ENCODE results near the gene SBF2. TPM values are rescaled to one million over a fixed set of nuclear protein-coding genes. Genes with fewer than 3 reads are reported as not detected.
"Not testable (repeated sequence)": the region's sequence is repeated elsewhere in the genome, so short reads cannot be mapped to it uniquely, and the experiment has no call there.

The SBF2 gene
- total RNA-seq, 2 experiments from 2014 or later, result 6.0 to 6.1 TPM

GRCh38 chr11:10231803-10232202, 62.2 kb downstream of the SBF2 start:
- H3K4me1 Mint-ChIP-seq, result not testable (repeated sequence)

GRCh38 chr11:10225553-10225952, 68.5 kb downstream of the SBF2 start:
- no peaks in the 10 kb centered on the region for H3K36me3 Mint-ChIP-seq
- peaks cover 7% of the 10 kb centered on the region for H3K9me3 Mint-ChIP-seq
- no peak overlapping the region for H3K4me3 Mint-ChIP-seq
- no peak overlapping the region for H3K27ac Mint-ChIP-seq
- no peaks in the 10 kb centered on the region for H3K4me1 Mint-ChIP-seq
- no peaks in the 10 kb centered on the region for H3K27me3 Mint-ChIP-seq
- DNase-seq, result no peak

More at GRCh38 chr11:10231803-10232202, 62.2 kb downstream of the SBF2 start:
- not testable (repeated sequence) for H3K9me3 Mint-ChIP-seq, DNase-seq, H3K27me3 Mint-ChIP-seq, H3K36me3 Mint-ChIP-seq, H3K27ac Mint-ChIP-seq, H3K4me3 Mint-ChIP-seq

- Mint-ChIP-seq H3K4me3 (no peak overlapping the region), H3K27ac (no peak overlapping the region), H3K36me3 (no peaks in the 10 kb centered on the region), H3K9me3 (peaks cover 4% of the 10 kb centered on the region), H3K4me1 (peaks cover 1% of the 10 kb centered on the region), H3K27me3 (no peaks in the 10 kb centered on the region)
- no peak for DNase-seq
Measured at GRCh38 chr11:10222399-10222798, 71.6 kb downstream of the SBF2 start.

GRCh38 chr11:10221342-10221741, 72.7 kb downstream of the SBF2 start:
- Mint-ChIP-seq H3K36me3 (no peaks in the 10 kb centered on the region), H3K4me1 (peaks cover 1% of the 10 kb centered on the region), H3K27ac (no peak overlapping the region), H3K4me3 (no peak overlapping the region), H3K9me3 (peaks cover 4% of the 10 kb centered on the region), H3K27me3 (no peaks in the 10 kb centered on the region)
- DNase-seq, result no peak

- no peaks in the 10 kb centered on the region for H3K9me3 Mint-ChIP-seq
- H3K36me3 Mint-ChIP-seq, result no peaks in the 10 kb centered on the region
- H3K4me1 Mint-ChIP-seq, result no peaks in the 10 kb centered on the region
- no peaks in the 10 kb centered on the region for H3K27me3 Mint-ChIP-seq
- H3K27ac Mint-ChIP-seq, result no peak overlapping the region
- DNase-seq, result no peak
- no peak overlapping the region for H3K4me3 Mint-ChIP-seq
Measured at GRCh38 chr11:10211470-10211869, 82.5 kb downstream of the SBF2 start.

GRCh38 chr11:10209326-10209725, 84.7 kb downstream of the SBF2 start:
- Mint-ChIP-seq H3K36me3 (peaks cover 2% of the 10 kb centered on the region), H3K27ac (no peak overlapping the region), H3K4me1 (no peaks in the 10 kb centered on the region), H3K9me3 (peaks cover 3% of the 10 kb centered on the region), H3K4me3 (no peak overlapping the region), H3K27me3 (no peaks in the 10 kb centered on the region)
- no peak for DNase-seq

- Mint-ChIP-seq H3K4me3 (no peak overlapping the region), H3K4me1 (no peaks in the 10 kb centered on the region), H3K27ac (no peak overlapping the region), H3K27me3 (no peaks in the 10 kb centered on the region), H3K9me3 (peaks cover 8% of the 10 kb centered on the region), H3K36me3 (peaks cover 3% of the 10 kb centered on the region)
- DNase-seq, result no peak
Measured at GRCh38 chr11:10208131-10208575, 85.9 kb downstream of the SBF2 start.

- no peak overlapping the region for H3K4me3 Mint-ChIP-seq
- no peak overlapping the region for H3K27ac Mint-ChIP-seq
- H3K9me3 Mint-ChIP-seq, result peaks cover 12% of the 10 kb centered on the region
- H3K27me3 Mint-ChIP-seq, result no peaks in the 10 kb centered on the region
- DNase-seq, result no peak
- peaks cover 10% of the 10 kb centered on the region for H3K36me3 Mint-ChIP-seq
- no peaks in the 10 kb centered on the region for H3K4me1 Mint-ChIP-seq
Measured at GRCh38 chr11:10205928-10206327, 88.1 kb downstream of the SBF2 start.

- DNase-seq, result no peak
- Mint-ChIP-seq H3K4me3 (no peak overlapping the region), H3K27me3 (no peaks in the 10 kb centered on the region), H3K4me1 (no peaks in the 10 kb centered on the region), H3K36me3 (peaks cover 10% of the 10 kb centered on the region), H3K27ac (no peak overlapping the region), H3K9me3 (peaks cover 12% of the 10 kb centered on the region)
Measured at GRCh38 chr11:10204021-10204420, 90.0 kb downstream of the SBF2 start.

GRCh38 chr11:10201343-10201742, 92.7 kb downstream of the SBF2 start:
- Mint-ChIP-seq H3K4me3 (no peak overlapping the region), H3K36me3 (peaks cover 10% of the 10 kb centered on the region), H3K27me3 (no peaks in the 10 kb centered on the region), H3K27ac (no peak overlapping the region), H3K4me1 (no peaks in the 10 kb centered on the region), H3K9me3 (peaks cover 12% of the 10 kb centered on the region)
- DNase-seq, result no peak

- DNase-seq, result no peak
- Mint-ChIP-seq H3K9me3 (no peaks in the 10 kb centered on the region), H3K27me3 (no peaks in the 10 kb centered on the region), H3K4me1 (no peaks in the 10 kb centered on the region), H3K4me3 (no peak overlapping the region), H3K36me3 (peaks cover 3% of the 10 kb centered on the region), H3K27ac (no peak overlapping the region)
Measured at GRCh38 chr11:10197091-10197490, 96.9 kb downstream of the SBF2 start.

- DNase-seq, result no peak
- Mint-ChIP-seq H3K4me3 (no peak overlapping the region), H3K4me1 (no peaks in the 10 kb centered on the region), H3K27ac (no peak overlapping the region), H3K27me3 (no peaks in the 10 kb centered on the region), H3K36me3 (peaks cover 1% of the 10 kb centered on the region), H3K9me3 (no peaks in the 10 kb centered on the region)
Measured at GRCh38 chr11:10192036-10192435, 102.0 kb downstream of the SBF2 start.

GRCh38 chr11:10181811-10182210, 112.2 kb downstream of the SBF2 start:
- Mint-ChIP-seq H3K27me3 (no peaks in the 10 kb centered on the region), H3K9me3 (peaks cover 4% of the 10 kb centered on the region), H3K4me3 (no peak overlapping the region), H3K36me3 (peaks cover 7% of the 10 kb centered on the region), H3K4me1 (peaks cover 5% of the 10 kb centered on the region), H3K27ac (no peak overlapping the region)
- DNase-seq, result no peak

GRCh38 chr11:10164621-10165020, 129.4 kb downstream of the SBF2 start:
- no peak for DNase-seq
- H3K4me3 Mint-ChIP-seq, result no peak overlapping the region
- H3K9me3 Mint-ChIP-seq, result peaks cover 3% of the 10 kb centered on the region
- no peak overlapping the region for H3K27ac Mint-ChIP-seq
- no peaks in the 10 kb centered on the region for H3K27me3 Mint-ChIP-seq
- peaks cover 14% of the 10 kb centered on the region for H3K4me1 Mint-ChIP-seq
- H3K36me3 Mint-ChIP-seq, result peaks cover 3% of the 10 kb centered on the region

GRCh38 chr11:10162222-10162621, 131.8 kb downstream of the SBF2 start:
- DNase-seq, result no peak
- Mint-ChIP-seq H3K4me1 (peaks cover 10% of the 10 kb centered on the region), H3K27ac (no peak overlapping the region), H3K36me3 (peaks cover 6% of the 10 kb centered on the region), H3K27me3 (no peaks in the 10 kb centered on the region), H3K9me3 (peaks cover 14% of the 10 kb centered on the region), H3K4me3 (no peak overlapping the region)

GRCh38 chr11:10160350-10160749, 133.7 kb downstream of the SBF2 start:
- no peak overlapping the region for H3K27ac Mint-ChIP-seq
- H3K4me1 Mint-ChIP-seq, result peaks cover 8% of the 10 kb centered on the region
- peaks cover 9% of the 10 kb centered on the region for H3K36me3 Mint-ChIP-seq
- H3K4me3 Mint-ChIP-seq, result no peak overlapping the region
- H3K9me3 Mint-ChIP-seq, result peaks cover 14% of the 10 kb centered on the region
- DNase-seq, result no peak
- no peaks in the 10 kb centered on the region for H3K27me3 Mint-ChIP-seq

- no peak overlapping the region for H3K4me3 Mint-ChIP-seq
- peaks cover 8% of the 10 kb centered on the region for H3K4me1 Mint-ChIP-seq
- H3K27ac Mint-ChIP-seq, result no peak overlapping the region
- no peak for DNase-seq
- peaks cover 14% of the 10 kb centered on the region for H3K9me3 Mint-ChIP-seq
- H3K36me3 Mint-ChIP-seq, result peaks cover 9% of the 10 kb centered on the region
- H3K27me3 Mint-ChIP-seq, result no peaks in the 10 kb centered on the region
Measured at GRCh38 chr11:10158461-10158860, 135.6 kb downstream of the SBF2 start.

Data from activated naive CD8-positive, alpha-beta T cell treated with anti-CD3 and anti-CD28 coated beads for 36 hours (primary cell).